ENCODE results near the gene TRIP11. TPM values are rescaled to one million over a fixed set of nuclear protein-coding genes. Genes with fewer than 3 reads are reported as not detected.

TRIP11 gene
- polyA plus RNA-seq, 1 donor from 2014 or later: 8.8 TPM

- H3K36me3 ChIP-seq (ENCODE audit: insufficient read depth, low read length): no peaks in the 10 kb centered on the region
- H3K9me2 ChIP-seq (ENCODE audit: insufficient read depth, low read length): no peaks in the 10 kb centered on the region
- H3K79me2 ChIP-seq (replicated peaks; ENCODE audit: insufficient read depth, low read length): no peaks in the 10 kb centered on the region
- TF ChIP-seq EP300 (conservative IDR thresholded peaks at IDR 0.05; ENCODE audit: poor library complexity, severe bottlenecking) (no peak), TAF1 (IDR thresholded peaks at IDR 0.05; ENCODE audit: low read depth) (no peak), EZH2 (IDR thresholded peaks at IDR 0.05; ENCODE audit: borderline replicate concordance, insufficient read depth, low read length, poor library complexity, severe bottlenecking) (no peak), SMC3 (conservative IDR thresholded peaks at IDR 0.05; ENCODE audit: poor library complexity) (no peak), CTCF (IDR thresholded peaks at IDR 0.05; ENCODE audit: poor library complexity, severe bottlenecking) (no peak), POLR2AphosphoS5 (IDR thresholded peaks at IDR 0.05) (no peak), REST (IDR thresholded peaks at IDR 0.05; ENCODE audit: borderline replicate concordance) (no peak), RAD21 (conservative IDR thresholded peaks at IDR 0.05) (no peak), MXI1 (conservative IDR thresholded peaks at IDR 0.05; ENCODE audit: poor library complexity, severe bottlenecking) (no peak)
- H3K9ac ChIP-seq (ENCODE audit: low read length): no peak overlapping the region
- H3K4me3 ChIP-seq (ENCODE audit: low read length): no peak overlapping the region
- no peak overlapping the region for H2AFZ ChIP-seq (ENCODE audit: low read depth, low read length)
- no peak overlapping the region for H3K4me2 ChIP-seq (ENCODE audit: low read length)
- no peak overlapping the region for H3K27ac ChIP-seq (ENCODE audit: low read length)
- H3K9me3 ChIP-seq (ENCODE audit: low read length): no peaks in the 10 kb centered on the region
- H3F3A ChIP-seq (ENCODE audit: insufficient read depth, low read length, poor library complexity, severe bottlenecking): no peaks in the 10 kb centered on the region
- no peaks in the 10 kb centered on the region for H4K20me1 ChIP-seq (ENCODE audit: insufficient read depth)
- no peaks in the 10 kb centered on the region for H3K27me3 ChIP-seq (ENCODE audit: insufficient read depth, low read depth, low read length)
These were observed 108.3 kb downstream of the TRIP11 start for GRCh38 chr14:91931478-91932088.

GRCh38 chr14:91929700-91930099, 110.2 kb downstream of the TRIP11 start:
- H4K20me1 ChIP-seq (ENCODE audit: insufficient read depth): no peaks in the 10 kb centered on the region
- no peak overlapping the region for H3K9ac ChIP-seq (ENCODE audit: low read length)
- no peaks in the 10 kb centered on the region for H3K79me2 ChIP-seq (replicated peaks; ENCODE audit: insufficient read depth, low read length)
- H3K27me3 ChIP-seq (ENCODE audit: insufficient read depth, low read depth, low read length): no peaks in the 10 kb centered on the region
- H3K9me2 ChIP-seq (ENCODE audit: insufficient read depth, low read length): no peaks in the 10 kb centered on the region
- H3K4me2 ChIP-seq (ENCODE audit: low read length): no peak overlapping the region
- H3K36me3 ChIP-seq (ENCODE audit: insufficient read depth, low read length): no peaks in the 10 kb centered on the region
- no peak overlapping the region for H2AFZ ChIP-seq (ENCODE audit: low read depth, low read length)
- H3K4me3 ChIP-seq (ENCODE audit: low read length): no peak overlapping the region
- H3K9me3 ChIP-seq (ENCODE audit: low read length): no peaks in the 10 kb centered on the region
- TF ChIP-seq CTCF (IDR thresholded peaks at IDR 0.05; ENCODE audit: poor library complexity, severe bottlenecking) (no peak), MXI1 (conservative IDR thresholded peaks at IDR 0.05; ENCODE audit: poor library complexity, severe bottlenecking) (no peak), TAF1 (IDR thresholded peaks at IDR 0.05; ENCODE audit: low read depth) (no peak), EP300 (conservative IDR thresholded peaks at IDR 0.05; ENCODE audit: poor library complexity, severe bottlenecking) (no peak), SMC3 (conservative IDR thresholded peaks at IDR 0.05; ENCODE audit: poor library complexity) (no peak), RAD21 (conservative IDR thresholded peaks at IDR 0.05) (no peak), REST (IDR thresholded peaks at IDR 0.05; ENCODE audit: borderline replicate concordance) (no peak), POLR2AphosphoS5 (IDR thresholded peaks at IDR 0.05) (no peak), EZH2 (IDR thresholded peaks at IDR 0.05; ENCODE audit: borderline replicate concordance, insufficient read depth, low read length, poor library complexity, severe bottlenecking) (no peak)
- H3K27ac ChIP-seq (ENCODE audit: low read length): no peak overlapping the region
- H3F3A ChIP-seq (ENCODE audit: insufficient read depth, low read length, poor library complexity, severe bottlenecking): no peaks in the 10 kb centered on the region

All from neural cell (in vitro differentiated cells).